SKM-1 treated with dmso at 0.1 percent for 144 hours (cell line): ENCODE results near the gene CRYBB1.

Experiments
- DNase-seq: peaks from one replicate; lab custom pipeline; 2025; ENCODE audit not compliant: unreplicated experiment; lab: John Stamatoyannopoulos, UW

CRYBB1 gene

DNA sequence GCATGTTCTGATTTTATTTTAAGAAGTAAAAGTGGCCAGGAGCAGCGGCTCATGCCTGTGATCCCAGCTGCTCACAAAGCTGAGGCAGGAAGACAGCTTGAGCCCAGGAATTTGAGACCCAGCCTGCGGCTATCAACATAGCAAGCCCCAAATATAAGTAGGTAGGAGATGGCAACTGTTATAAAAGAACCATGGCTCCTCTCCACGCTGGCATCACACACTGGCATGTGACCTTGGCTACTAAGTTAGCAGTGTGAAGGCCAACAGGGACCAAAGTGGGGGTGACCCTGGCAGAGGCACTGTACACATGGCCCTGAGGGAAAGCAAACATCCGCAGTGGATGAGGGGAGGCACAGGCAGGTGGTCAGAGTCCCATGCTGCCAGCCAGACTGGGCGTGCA, 60.9 kb downstream of the CRYBB1 start:
- no peak for DNase-seq

DNA sequence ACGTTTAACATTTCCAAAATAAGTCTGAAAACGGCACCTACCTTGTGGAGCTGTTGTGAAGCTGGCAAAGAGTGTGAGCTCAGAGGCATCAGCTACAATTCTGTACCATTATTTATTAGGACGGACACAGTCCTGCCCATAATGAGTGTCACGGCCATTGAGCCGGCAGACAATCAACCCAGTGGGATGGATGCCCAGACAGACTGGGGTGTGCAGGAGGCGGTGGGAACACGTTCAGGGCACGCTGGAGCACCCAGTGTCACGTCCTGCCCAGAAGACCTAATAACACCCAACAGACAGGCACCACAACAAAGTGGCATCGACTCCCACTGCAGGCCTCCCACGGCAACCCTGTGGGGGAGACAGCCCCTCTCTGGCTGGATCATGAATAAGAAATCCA, 62.3 kb downstream of the CRYBB1 start:
- DNase-seq, result no peak

DNA sequence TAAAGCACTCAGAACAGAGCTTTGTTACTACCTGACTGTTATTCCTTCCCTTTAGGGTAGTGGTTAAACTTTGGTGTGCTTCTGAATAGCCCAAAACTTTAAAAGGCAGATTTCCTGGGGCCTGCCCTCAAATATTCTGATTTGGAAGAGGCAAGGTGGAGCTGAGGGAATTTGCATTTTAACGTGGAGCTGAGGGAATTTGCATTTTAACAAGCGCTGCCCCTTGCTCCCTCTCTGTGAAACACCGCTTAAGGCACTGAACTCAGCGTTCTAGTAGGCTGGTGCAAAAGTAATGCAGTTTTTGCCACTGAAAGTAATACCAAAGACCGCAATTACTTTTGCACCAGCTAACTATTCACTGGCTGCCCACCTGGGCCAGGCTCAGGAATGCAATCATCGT, 62.9 kb downstream of the CRYBB1 start:
- DNase-seq, result no peak

DNA sequence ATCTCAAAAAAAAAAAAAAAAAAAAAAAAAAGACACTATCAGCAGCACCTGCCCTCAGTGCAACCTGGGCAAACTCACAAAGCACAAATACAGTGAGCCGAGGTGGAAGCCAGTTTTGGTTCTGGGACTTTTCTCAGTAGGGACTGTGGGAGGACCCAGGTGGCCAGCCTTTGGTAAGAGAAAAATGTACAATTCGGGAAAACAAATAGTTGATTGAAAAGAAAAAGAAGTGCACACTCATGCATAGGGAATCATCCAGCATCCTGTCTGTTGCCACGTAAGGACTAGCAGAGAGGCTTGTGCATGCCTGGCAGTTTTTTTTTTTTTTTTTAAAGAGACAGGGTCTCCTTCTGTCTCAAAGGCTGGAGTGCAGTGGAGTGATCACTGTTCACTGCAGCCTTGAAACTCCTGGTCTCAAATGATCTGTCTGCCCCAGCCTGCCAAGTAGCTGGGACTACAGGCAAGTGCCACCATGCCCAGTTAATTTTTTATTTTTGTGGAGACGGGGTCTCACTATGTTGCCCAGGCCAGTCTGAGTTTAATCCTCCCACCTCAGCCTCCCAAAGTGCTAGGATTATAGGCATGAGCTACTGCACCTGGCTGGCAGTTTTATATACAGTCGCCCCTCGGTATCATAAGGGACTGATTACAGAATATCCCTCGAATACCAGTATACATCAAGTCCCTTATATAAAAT, 64.6 kb downstream of the CRYBB1 start:
- no peak for DNase-seq

DNA sequence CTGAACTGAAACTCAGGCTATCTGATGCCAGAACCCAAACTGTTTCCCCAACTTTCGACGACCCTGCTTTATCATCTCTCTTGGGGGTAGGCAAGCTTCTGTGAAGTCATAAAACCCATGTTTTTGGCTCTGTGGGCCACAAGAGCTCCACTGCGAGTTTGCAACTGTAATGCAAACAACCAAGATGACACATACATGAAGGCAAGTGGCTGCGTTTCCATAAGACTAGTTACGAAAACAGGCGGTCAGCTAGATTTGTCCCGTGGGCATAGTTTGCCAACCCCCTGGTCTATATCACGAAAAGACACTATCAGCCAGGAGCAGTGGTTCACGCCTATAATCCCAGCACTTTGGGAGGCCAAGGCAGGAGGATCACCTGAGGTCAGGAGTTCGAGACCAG, 65.4 kb downstream of the CRYBB1 start:
- no peak for DNase-seq

DNA sequence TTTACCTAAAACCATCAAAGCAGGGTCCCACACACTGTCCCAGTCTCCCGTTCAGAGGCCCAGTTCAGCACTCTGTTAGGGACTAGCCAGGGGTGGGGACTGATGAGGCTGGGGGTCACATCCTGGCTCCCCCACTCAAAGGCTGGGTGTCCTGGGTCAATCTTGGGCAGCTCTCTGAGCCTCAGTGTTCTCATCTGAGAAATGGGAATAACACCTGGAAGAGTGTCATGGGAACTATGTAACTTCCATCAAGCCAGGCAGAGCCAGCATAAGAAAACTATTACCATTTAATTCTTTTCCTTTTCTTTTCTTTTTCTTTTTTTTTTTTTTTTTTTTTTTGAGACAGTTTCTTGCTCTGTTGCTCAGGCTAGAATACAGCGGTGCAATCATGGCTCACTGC, 66.3 kb downstream of the CRYBB1 start:
- DNase-seq, result no peak

DNA sequence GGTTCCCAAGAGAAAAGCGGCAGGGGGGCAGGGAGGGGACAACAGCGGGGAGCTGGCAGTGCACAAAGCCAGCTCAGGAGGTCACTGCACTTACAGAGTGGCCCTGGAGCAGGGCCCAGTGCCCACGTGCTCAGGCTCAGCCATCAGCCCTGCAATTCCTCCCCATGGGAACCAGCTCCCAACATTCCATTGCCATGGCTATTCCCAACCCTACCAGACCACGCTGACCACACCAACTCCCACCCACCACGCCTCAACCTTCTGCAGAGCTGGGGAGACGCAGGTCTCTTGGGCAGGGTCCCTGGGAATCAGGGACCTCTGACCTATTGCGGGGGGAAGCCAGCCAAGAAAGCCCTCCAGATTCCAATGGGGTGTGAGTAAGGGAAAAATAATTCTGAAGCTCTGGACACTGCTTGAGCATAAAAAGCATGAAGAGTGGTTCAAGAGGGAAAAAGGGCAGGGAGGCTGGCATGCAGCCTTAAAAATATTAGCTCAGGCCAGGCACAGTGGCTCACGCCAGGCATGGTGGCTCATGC, 67.3 kb downstream of the CRYBB1 start:
- no peak for DNase-seq

DNA sequence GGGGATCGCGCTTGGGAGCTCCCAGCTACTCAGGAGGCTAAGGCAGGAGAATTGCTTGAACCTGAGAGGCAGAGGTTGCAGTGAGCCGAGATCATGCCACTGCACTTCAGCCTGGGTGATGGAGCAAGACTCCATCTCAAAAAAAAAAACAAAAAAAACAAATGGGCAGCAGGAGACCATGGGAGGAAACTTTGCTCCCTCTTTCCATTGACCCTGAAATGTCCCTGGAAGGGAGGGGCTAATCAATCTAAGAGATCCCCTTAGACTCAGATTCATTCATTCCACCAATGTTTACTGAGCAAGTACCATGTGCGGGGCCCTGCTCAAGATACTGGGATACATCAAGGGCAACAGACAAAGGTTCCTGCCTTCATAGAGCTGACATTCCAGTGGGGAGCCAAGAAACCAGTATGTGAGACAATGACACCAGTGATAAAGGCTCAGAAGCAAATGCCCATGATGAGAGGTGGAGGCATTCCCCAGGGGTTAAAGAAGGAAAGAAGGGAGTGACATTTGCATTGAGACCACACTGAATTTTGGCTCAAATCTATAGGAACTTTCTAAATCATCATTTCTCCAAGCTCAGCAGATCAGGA, 67.8 kb downstream of the CRYBB1 start:
- no peak for DNase-seq
